ENCODE data around the gene ACOT11. TPM values are rescaled to one million over a fixed set of nuclear protein-coding genes. Genes with fewer than 3 reads are reported as not detected.

Gene ACOT11
- total RNA-seq, 1 donor from 2014 or later: 1.5 TPM

DNA sequence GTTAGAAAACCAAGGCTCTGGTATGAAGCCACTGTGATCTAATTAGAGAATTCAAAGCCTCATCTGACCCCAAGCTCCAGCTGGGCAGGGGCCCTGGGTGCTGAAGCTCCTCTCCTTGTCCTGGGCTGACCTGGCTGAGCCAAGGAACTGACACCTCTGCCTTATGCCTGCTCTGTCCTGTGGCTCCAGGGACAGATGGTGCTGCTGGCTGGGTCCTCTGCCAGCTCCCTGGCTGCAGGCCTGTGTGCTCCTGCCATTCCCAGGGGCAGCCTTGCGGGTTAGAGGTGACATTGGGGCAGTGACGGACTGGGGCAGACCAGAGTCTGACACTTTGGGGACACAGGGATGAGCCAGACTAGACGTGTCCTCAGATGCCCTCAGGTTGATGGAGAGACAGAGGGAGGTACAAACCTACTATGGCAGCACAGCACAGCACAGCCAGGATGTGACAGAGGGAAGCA, 11.8 kb downstream of the ACOT11 start:
- ATAC-seq (peak; percentile 27), DNase-seq (ENCODE audit: low spot score) (no peak)

DNA sequence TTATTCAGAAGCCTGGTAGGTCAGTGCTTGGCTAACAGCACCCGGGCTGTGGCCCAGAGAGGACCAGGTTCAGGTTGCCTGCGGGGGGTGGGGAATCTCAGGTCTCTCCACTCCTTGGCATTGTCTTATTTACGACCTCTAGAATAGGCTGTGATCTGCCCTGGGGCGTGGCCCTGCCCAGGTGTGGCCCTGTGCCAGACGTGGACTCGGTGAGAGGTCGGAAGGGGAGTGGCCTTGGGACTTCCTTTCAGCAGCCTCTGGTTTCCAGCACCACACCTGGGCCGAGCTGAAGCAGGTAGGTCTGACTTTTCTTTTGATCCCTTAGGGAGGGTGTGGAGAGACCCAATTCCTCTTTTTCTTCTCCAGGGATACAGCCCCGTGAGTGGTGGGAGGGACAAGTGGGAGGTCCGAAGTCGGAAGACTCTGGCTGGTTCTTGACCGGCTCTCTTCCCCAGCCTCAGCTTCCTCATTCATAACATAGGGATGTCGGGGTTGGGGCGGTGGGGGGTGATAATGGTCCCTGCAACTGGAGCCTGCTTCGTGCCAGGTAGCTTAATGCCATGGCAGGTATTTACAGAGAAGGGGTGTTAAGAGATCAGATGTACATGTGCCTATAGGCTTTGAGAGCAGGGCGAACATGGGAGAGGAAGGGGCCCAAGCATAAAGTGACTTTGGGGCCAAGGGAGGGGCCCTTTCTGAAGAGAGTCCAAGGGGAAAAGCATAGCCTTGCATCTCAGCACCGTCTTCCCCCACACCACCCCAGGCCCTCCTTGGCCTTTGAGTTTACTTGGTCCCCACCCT, 16.5 kb downstream of the ACOT11 start:
- DNase-seq (ENCODE audit: low spot score) (peak; percentile 63), ATAC-seq (peak; percentile 82)

DNA sequence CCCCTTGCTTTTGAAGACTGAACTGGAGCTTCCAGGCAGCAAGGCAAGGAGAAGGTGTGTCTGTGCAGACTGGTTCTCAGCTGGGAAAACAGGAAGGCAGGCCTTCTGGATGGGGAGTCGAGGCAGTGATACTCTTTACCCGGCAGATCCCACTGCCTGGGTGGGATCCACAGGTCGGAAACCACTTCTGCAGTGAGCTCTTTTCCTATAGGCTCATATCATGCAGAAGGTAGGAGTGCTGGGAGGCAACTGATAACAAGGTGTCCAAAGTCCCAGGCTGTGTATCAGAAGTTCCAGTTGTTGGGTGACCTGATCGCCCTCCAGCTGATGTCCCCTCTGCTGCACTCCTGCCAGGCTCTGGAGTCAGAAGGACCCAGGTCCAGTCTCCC, 17.1 kb downstream of the ACOT11 start:
- DNase-seq (ENCODE audit: low spot score): no peak
- peak; percentile 85 for ATAC-seq

DNA sequence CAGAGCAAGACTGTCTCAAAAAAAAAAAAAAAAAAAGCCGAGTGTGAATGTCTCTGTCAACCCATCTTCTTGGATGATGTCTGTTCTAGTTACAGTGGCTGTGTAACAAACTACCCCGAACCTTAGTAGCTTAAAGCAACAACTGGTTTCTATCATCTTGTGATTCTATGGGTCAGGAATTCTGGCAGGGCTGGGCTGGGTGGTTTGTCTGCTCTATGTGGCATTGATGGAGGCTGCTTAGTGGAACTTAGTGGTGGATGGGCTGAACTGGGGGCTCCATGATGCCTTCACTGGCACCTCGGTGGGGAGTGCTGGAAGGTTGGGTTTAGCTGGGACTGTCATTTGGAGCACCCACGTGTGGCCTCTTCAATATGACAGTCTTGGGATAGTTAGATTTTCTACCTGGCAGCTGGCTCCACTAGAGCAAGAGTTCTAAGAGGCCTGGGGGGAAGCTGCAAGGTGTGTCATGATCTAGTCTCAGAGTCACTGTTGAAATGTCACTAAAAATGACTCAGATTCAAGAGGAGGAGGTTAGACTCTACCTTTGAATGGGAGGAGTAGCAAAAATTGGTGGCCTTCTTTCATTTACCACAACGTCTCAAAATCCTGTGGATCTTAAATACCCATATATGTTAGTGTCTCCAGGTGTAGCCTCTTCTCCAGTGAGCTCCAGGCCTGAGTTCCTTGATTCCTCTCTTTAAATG, 18.6 kb downstream of the ACOT11 start:
- DNase-seq (ENCODE audit: low spot score): no peak

DNA sequence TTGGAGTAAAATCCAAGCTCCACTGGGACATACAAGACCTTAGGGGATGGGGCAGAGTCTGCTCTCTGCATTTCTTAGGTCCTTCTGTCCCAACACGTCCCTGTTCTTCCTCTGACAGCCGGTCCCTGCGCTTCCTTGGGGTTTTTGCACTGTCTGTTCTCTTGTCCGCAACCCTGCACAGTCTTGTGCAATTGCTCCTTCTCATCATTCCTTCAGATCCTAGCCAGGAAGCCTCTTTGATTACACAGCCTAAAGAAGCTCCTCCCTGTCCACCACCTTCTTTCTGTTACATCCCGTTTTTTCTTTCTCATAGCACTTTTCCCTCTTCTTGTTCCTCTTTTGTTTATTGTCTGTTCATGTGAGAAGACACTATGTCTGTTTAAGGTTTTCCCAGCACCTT, 19.9 kb downstream of the ACOT11 start:
- no peak for ATAC-seq
- DNase-seq (ENCODE audit: low spot score): no peak

More for the DNA sequence above, 18.6 kb downstream of the ACOT11 start:
- no peak for ATAC-seq

DNA sequence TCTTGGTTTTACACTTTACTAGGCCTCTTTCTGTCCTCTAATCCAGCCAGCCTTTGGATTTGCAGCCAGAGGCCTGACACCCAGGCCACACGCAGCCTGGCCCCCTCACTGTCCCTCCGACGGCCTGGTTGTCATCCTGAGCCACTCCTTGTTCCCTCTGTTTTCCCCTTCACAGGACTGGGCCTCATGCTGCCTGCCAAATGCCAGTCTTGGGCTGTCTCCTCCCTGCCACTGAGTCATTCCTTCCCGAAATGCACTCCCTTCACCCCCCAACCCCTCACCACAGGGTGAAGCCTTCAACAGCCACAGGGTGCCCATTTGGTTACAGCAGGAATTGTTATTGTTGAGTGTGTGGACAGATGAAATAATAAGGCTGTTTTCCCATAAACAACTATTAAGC, 21.3 kb downstream of the ACOT11 start:
- no peak for ATAC-seq
- no peak for DNase-seq (ENCODE audit: low spot score)

DNA sequence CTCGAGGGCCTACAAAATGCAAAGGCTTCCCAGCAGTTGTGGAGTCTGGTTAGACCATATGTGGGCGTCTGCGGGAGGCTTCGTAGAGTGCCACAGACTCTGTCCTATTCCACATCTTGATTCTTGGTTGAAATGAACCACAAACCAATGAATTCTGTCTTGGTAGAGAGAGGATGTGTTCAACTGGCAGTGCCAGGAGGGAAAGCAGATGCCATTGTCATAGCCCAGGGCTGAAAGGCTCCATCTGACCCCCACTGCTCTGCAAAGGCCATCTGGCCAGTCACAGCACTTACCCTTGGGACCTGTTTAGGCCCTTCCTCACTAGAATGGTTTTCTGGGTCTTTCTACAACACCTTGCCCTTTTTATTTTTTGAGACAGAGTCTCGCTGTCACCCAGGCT, 22.1 kb downstream of the ACOT11 start:
- ATAC-seq (no peak), DNase-seq (ENCODE audit: low spot score) (no peak)

DNA sequence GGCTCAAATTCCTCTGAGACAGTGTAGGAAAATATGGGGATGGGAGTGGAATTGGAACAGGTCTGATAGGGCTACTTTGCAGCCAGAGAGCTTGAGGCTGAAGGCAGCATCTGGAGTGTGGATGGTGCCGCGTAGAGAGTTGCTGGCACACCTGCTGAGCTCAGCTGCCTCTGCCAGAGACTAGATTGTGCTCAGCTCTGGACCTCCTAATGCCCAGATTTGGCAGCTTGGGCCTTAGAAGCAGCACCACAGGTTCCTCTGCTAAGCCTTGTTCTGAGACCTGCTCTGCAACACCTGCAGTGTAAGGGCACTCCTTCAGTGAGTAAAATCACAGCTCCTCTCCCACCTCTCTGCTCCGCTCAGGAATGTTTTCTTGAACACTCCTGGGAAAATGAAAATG, 23.3 kb downstream of the ACOT11 start:
- ATAC-seq: no peak

DNA sequence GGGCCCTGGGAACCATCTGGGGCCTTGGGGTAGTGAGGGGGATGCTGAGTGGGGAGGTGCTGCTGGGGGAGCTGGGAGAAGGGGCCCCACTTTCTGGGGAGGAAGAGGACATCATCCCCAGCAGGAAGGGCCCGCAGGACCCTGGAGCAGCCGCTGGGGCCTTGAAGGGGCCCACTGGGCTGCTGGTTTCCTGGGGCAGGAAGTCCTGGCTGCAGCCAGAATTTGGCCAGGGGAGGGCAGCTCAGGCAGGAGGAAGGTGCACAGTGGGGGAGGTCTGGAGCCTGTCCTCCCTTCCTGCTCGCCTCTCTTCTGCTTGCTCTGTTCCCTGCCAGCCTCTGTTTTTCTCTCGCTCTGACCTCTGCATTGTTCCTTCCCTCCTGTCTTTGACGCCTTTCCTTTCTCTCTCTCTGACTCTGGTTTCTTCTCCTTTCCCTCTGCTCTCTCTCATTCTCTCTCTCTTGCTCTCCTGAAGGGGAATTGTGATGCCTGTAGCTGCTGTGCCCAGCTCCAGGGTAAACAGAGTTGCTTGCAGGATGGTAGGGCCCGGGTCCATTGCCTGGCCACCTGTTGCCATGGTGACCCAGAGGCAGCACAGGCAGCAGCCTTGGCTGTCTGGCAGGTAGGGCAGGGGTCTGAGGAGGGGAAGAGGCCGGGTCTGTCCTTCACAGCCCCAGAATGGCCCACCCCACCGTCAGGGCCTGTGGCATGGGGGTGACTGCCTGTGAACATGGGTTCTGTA, 23.9 kb downstream of the ACOT11 start:
- DNase-seq (ENCODE audit: low spot score) (no peak), ATAC-seq (peak; percentile 36)

More for the DNA sequence above, 23.3 kb downstream of the ACOT11 start:
- no peak for DNase-seq (ENCODE audit: low spot score)

DNA sequence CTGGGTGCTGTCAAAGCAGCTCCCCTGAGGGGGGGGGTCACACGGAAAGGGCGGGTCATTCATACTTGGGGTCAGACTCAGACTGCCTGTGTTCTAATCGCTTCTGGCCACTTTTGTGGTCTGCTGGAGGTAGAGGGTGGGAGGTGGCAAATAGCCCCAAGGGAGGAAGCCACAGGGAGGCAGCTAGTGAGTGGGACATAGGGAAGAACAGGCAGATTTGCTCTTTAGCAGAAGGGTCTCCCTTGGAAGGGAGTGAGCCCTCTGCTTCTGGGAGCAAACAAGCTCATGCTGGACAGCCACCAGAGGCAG, 24.5 kb downstream of the ACOT11 start:
- ATAC-seq (no peak), DNase-seq (ENCODE audit: low spot score) (no peak)

DNA sequence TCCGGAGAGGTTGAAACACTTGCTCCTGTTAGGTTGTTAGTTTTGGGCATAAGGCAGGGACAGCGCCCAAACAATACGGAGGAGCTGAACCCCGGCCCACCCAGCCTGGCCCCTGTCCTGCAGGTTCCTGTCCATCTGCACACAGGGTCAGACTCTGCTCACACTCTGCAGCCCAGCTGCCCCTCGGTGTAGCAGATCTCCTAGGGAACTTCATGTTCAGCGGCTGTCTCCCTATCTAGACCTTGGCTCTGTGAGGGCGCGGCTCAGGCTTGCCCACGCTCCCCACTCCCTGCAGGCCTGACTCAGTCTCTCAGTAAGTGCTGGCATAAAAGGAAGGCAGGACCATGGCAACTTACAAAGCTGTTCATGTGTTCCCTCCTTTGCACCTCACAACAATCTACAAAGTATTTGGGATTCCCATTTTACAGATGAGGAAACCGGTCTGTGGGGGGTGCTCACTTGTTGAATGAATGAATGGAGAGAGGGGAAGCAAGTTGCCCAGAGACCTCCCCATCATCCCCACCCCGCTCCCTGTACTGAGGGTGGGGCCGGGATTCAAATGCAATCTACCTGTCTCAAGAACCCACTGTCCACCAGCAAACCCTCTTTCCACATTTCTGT, 26.2 kb downstream of the ACOT11 start:
- DNase-seq (ENCODE audit: low spot score) (no peak), ATAC-seq (no peak)

DNA sequence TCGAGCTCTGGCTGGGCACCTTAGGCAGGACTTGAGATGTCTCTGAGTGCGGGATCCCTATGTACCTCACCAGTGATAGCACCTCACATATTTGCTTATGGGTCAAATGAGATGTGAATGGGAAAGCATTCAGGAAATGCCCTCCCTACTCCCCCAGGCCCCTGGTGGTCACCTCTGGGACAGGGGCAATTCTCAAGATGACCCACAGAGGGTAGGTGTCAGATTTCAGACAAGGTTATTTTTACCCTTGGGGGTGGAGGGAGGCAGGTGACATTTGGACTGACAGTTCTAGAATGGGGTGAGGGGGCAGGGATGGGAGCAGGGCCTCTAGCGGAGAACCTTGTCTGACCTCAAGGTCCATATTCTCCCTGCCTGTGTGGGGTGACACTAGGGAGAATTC, 27.1 kb downstream of the ACOT11 start:
- peak; percentile 11 for ATAC-seq
- no peak for DNase-seq (ENCODE audit: low spot score)

DNA sequence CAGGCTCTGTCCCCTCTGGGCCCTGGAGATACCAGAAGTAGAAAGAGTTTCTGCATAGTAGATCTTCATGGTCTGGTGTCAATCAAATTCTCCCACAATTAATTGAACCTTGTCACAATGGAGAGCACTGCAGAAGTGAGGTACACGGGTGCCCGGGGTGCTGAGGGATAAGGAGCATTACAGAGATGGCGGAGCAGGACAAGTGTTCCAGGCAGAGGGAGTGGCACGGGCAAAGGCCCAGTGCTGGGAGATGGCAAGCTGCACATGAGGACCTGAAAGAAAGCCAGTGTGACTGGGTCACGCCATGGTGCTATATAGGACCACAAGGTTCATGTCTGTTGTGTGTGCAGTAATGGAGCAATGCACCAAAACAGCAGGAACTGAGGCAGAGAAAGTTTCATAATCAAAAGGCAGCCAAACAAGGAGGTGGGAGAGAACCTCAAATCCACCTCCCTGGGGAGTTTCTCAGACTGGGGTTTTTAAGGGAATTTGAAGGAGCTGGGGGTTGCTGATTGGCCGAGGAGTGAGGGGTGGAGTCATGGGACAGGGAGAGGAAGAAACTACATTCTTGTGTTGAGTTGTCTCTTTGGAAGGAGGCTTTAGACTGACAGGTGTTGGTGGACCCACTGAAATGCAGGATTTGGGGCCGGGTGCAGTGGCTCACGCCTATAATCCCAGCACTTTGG, 27.7 kb downstream of the ACOT11 start:
- DNase-seq (ENCODE audit: low spot score) (no peak), ATAC-seq (no peak)

DNA sequence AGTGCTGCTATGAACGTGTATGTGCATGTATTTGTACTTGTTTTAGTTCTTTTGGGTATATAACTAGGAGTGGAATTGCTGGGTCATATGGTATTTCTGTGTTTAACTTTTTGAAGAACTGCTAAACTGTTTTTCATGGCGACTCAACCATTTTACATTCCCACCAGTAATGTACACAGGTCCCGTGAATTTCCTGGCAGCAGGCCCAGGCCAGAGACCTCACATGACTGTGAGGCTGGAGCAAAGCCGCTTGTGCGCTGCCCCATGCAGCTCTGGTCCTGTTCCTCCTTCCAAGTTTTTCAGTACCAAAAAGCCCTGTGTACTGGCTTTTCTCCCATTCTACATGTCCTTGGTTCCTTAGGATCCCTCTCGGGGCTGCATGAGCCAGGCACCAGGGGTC, 29.6 kb downstream of the ACOT11 start:
- DNase-seq (ENCODE audit: low spot score): peak; percentile 89
- peak; percentile 34 for ATAC-seq

DNA sequence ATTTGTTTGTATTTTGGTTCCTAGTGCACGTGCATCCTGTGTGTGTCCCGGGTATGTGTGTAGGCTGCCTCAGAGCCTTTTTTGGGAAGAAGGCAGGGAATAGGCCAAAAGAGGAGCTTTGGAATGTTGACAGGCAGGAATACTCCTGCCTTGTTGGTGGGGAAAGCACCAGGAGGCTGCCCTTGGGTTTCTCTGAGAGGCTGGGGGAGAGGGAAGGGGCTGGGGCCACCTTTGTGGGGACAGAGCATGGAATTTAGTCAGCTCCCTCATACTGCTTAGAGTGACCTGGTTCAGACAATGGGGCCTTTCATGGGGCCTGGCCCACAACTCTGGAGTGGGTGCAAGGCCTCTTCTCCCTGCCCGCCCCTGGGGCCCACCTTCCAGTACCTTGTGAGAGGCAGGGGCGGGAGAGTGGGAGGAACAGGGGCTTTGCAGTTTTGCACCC, 31.3 kb downstream of the ACOT11 start:
- DNase-seq (ENCODE audit: low spot score) (no peak), ATAC-seq (no peak)

DNA sequence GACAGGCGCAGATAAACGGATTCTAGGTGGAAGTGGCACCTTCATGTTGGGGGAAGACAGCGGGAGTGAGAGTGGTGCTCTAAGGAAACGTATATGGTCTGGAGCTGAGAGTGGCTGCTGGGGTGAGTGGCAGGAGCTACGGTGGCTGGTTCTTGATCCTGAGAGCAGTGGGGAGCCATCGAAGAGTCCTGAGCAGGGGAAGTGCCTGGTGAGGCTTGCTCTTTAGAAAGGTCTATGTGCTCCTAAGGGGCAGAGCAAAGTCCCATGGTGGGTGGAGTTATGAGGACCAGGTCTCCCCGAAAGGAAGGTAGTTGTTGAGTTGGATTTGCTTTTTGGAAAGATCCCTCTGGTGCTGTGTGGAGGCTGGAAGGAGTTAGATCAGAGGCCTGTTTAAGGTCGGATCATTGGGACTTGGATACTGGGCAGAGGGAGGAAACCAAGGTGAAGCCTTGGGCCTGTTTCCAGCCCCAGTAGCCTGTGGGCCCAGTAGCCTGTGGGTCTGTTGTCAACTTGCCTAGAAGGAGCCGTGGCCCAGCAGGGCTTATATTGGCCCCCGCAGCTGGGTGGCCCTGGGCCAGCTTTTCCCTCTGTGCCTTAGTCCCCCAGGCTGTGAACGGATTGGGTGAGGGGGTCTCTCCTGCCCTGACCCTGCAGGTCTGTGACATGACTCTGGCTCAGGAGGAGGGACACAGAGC, 33.0 kb downstream of the ACOT11 start:
- ATAC-seq (no peak), DNase-seq (ENCODE audit: low spot score) (no peak)

DNA sequence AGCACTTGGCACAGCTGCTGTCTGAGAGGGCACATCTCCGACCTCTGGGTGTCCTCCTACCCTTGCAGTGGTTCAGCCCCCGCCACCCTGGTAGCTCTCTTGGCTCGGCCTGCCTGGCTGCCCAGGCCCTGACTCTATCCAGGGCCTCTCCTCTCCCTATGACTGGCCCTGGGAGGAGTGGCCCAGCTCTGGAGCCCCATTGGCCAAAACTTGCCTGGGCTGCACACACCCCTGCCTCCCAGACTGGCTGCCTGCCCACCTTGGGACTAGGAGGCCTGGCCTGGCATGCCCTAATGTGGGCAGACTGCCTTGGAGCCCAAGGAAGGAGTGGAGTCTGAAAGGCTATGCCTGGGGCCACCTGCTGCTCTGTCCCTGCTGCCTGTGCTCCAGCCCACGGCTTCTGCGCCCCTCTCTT, 33.6 kb downstream of the ACOT11 start:
- DNase-seq (ENCODE audit: low spot score) (peak; percentile 99), ATAC-seq (peak; percentile 92)

DNA sequence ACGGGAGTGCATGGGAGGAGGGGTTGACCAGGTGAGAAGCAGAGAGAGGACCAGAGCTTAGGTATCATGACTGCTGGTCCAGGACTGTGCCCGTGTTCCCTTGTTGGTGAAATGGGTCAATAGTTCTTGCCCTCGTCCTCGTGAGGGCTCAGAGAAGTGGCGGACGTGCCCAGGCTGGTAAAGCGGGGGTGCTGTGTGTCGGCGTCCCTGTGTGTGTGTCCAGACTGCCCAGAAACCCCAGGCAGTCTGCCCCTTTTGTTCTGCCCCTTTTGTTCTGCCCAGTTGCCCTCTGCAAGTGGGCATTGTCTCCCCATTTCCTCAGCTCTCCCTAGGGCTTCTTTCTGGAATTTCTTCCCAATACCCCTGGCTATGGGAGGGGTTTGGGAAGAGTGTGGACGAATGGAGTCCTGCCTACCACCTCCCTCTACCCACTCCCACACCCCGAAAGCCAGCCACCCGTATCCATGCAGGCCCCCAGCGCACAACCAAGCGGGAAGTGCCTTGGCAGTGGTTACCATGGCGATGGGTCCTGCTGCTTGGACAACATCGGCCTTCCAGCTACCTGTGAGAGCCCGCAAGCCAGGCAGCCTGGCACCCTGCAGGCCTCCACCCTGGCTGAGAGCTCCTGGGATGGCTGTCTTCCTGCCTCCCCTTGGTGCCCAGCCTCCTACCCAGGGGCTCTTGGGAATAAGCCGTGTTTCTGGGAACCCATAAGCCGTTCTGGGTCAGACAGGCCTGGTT, 34.7 kb downstream of the ACOT11 start:
- DNase-seq (ENCODE audit: low spot score) (no peak), ATAC-seq (peak; percentile 12)

DNA sequence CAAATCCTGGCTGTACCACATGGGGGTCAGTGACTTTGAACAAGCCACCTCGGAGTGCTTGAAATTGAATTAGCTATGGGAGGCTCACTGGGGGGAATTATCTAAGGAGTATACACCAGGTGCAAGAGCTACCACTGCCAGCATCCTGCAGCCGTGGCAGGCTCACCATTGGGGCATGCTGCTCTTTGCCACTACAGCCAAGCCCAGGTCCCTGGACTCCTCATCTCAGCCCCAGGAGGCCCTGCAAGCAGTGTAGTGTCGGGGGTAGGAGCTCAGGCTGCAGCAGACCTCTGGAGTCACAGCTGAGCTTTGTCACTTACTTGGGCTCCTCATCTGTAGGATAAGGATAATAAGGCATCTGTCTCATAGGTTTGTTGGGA, 35.3 kb downstream of the ACOT11 start:
- DNase-seq (ENCODE audit: low spot score) (no peak), ATAC-seq (no peak)
